ENCODE data around the gene MPC1.
A peak's percentile ranks its signal among the peaks of the same experiment; 100 is the strongest.
"Not testable (repeated sequence)": the region's sequence is repeated elsewhere in the genome, so short reads cannot be mapped to it uniquely, and the experiment has no call there.

Gene MPC1

GRCh38 chr6:166352923-166353322 is 29.8 kb downstream of the MPC1 start:
- Histone ChIP-seq H3K27ac (ENCODE audit: low read depth in 2 of 2, low read length in 2 of 2) (no peak overlapping the region), H3K36me3 (ENCODE audit: control insufficient read depth in 2 of 2, insufficient read depth in 2 of 2, low read length in 2 of 2) (no peaks in the 10 kb centered on the region), H3K27me3 (ENCODE audit: control insufficient read depth in 2 of 2, insufficient read depth in 2 of 2, low read length in 2 of 2) (no peaks in the 10 kb centered on the region), H3K4me3 (ENCODE audit: low read length in 2 of 2) (no peak overlapping the region), H3K9me3 (ENCODE audit: control insufficient read depth in 2 of 2, low read length in 2 of 2) (no peaks in the 10 kb centered on the region), H3K4me1 (ENCODE audit: control insufficient read depth in 2 of 2, insufficient read depth in 2 of 2, low read length in 2 of 2) (peaks cover 0 to 10% of the 10 kb centered on the region in 2 donors), H3K9ac (ENCODE audit: low read depth in 1 of 2, low read length in 2 of 2) (no peak overlapping the region)

DNA sequence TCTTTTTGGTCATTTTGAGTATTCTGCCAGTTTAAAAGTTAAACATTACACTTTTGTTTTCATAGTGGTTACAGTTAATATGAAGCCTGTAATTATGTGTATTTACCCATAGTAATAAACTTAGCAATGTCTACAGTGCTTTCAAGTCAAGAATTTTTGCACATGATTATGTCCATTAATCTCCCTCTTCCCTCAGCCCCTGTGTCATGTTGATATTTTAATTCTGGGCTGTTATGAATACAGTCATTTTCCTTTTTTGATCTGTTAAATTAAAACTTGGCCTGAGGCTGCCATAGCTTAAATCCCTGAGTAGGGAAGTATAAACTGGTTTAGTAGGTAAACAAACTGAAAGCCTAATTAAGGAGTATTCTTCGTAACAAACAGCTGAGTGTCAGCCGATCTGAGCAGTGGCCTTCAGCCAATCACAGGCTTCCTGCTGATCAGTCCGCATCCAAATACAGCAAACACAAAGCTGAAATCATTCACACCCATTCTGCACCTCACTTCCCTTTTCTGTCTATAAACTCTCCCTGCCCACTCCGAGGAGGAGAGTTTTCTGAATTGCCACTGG is 30.9 kb downstream of the MPC1 start:
- Histone ChIP-seq H3K9ac (ENCODE audit: low read depth in 1 of 2, low read length in 2 of 2) (no peak overlapping the region), H3K27me3 (ENCODE audit: control insufficient read depth in 2 of 2, insufficient read depth in 2 of 2, low read length in 2 of 2) (no peaks in the 10 kb centered on the region), H3K4me1 (ENCODE audit: control insufficient read depth in 2 of 2, insufficient read depth in 2 of 2, low read length in 2 of 2) (peaks cover 0 to 10% of the 10 kb centered on the region in 2 donors), H3K9me3 (ENCODE audit: control insufficient read depth in 2 of 2, low read length in 2 of 2) (no peaks in the 10 kb centered on the region), H3K4me3 (ENCODE audit: low read length in 2 of 2) (peak overlapping the region; percentile 22 to 43), H3K36me3 (ENCODE audit: control insufficient read depth in 2 of 2, insufficient read depth in 2 of 2, low read length in 2 of 2) (no peaks in the 10 kb centered on the region), H3K27ac (ENCODE audit: low read depth in 2 of 2, low read length in 2 of 2) (peak overlapping the region; percentile 1 to 64)

DNA sequence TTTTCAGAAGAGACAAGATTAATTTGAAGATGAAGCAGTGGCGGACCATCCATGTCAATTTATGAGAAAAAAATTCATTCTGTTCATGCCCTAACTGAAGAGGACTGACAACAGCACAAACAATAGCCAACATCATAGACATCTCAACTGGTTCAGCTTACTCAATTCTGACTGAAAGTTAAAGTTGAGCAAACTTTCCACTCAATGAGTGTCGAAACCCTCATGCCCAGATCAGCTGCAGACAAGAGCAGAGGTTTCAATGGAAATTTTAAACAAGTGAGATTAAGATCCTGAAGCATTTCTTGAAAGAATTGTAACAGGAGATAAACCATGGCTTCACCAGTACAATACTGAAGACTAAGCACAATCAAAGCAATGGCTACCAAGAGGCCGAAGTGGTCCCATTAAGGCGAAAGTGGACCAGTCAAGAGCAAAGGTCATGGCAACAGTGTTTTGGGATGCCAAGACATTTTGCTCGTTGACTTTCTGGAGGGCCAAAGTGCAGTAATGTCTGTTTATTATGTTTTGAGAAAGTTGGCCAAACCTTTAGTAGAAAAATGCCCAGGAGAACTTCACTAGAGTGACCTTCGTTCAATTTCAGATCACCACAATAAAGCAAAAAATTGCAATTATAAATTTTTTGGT is 34.3 kb downstream of the MPC1 start:
- Histone ChIP-seq H3K9me3 (ENCODE audit: control insufficient read depth in 2 of 2, low read length in 2 of 2) (no peaks in the 10 kb centered on the region), H3K9ac (ENCODE audit: low read depth in 1 of 2, low read length in 2 of 2) (no peak overlapping the region), H3K27me3 (ENCODE audit: control insufficient read depth in 2 of 2, insufficient read depth in 2 of 2, low read length in 2 of 2) (no peaks in the 10 kb centered on the region), H3K36me3 (ENCODE audit: control insufficient read depth in 2 of 2, insufficient read depth in 2 of 2, low read length in 2 of 2) (no peaks in the 10 kb centered on the region), H3K27ac (ENCODE audit: low read depth in 2 of 2, low read length in 2 of 2) (no peak overlapping the region), H3K4me3 (ENCODE audit: low read length in 2 of 2) (no peak overlapping the region), H3K4me1 (ENCODE audit: control insufficient read depth in 2 of 2, insufficient read depth in 2 of 2, low read length in 2 of 2) (peaks cover under 1 to 11% of the 10 kb centered on the region in 2 donors)

GRCh38 chr6:166346965-166347364 is 35.8 kb downstream of the MPC1 start:
- no peaks in the 10 kb centered on the region for H3K36me3 ChIP-seq (ENCODE audit: control insufficient read depth in 2 of 2, insufficient read depth in 2 of 2, low read length in 2 of 2)
- H3K9ac ChIP-seq (ENCODE audit: low read depth in 1 of 2, low read length in 2 of 2) = no peak overlapping the region
- no peaks in the 10 kb centered on the region for H3K27me3 ChIP-seq (ENCODE audit: control insufficient read depth in 2 of 2, insufficient read depth in 2 of 2, low read length in 2 of 2)
- H3K4me1 ChIP-seq (ENCODE audit: control insufficient read depth in 2 of 2, insufficient read depth in 2 of 2, low read length in 2 of 2) = peaks cover 4 to 11% of the 10 kb centered on the region in 2 donors
- no peak overlapping the region for H3K4me3 ChIP-seq (ENCODE audit: low read length in 2 of 2)
- H3K9me3 ChIP-seq (ENCODE audit: control insufficient read depth in 2 of 2, low read length in 2 of 2) = no peaks in the 10 kb centered on the region
- H3K27ac ChIP-seq (ENCODE audit: low read depth in 2 of 2, low read length in 2 of 2) = no peak overlapping the region

GRCh38 chr6:166346449-166346848 is 36.3 kb downstream of the MPC1 start:
- H3K27ac ChIP-seq (ENCODE audit: low read depth in 2 of 2, low read length in 2 of 2) = no peak overlapping the region
- H3K36me3 ChIP-seq (ENCODE audit: control insufficient read depth in 2 of 2, insufficient read depth in 2 of 2, low read length in 2 of 2) = no peaks in the 10 kb centered on the region
- H3K4me1 ChIP-seq (ENCODE audit: control insufficient read depth in 2 of 2, insufficient read depth in 2 of 2, low read length in 2 of 2) = peaks cover 4 to 10% of the 10 kb centered on the region in 2 donors
- H3K9ac ChIP-seq (ENCODE audit: low read depth in 1 of 2, low read length in 2 of 2) = no peak overlapping the region
- H3K27me3 ChIP-seq (ENCODE audit: control insufficient read depth in 2 of 2, insufficient read depth in 2 of 2, low read length in 2 of 2) = no peaks in the 10 kb centered on the region
- H3K4me3 ChIP-seq (ENCODE audit: low read length in 2 of 2) = no peak overlapping the region
- H3K9me3 ChIP-seq (ENCODE audit: control insufficient read depth in 2 of 2, low read length in 2 of 2) = no peaks in the 10 kb centered on the region

DNA sequence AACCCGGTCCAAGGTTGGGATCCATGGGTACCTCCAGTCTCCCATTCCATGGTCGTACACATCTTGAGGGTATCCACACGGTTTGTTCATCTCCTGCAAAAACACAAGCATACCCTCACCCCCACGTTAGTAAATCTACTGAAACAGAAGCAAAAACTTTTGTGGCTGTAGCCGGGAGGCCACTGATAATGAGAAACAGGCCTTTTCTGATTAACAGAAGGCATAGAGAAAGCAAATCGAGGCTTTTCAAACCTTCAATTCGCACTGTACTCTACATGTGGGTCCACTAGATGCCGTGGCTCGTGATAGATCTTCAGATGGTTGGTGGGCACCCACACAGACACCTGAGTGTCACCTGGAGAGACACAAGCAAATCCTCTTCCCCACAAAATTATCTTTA is 37.1 kb downstream of the MPC1 start:
- not testable (repeated sequence) for H3K4me3 ChIP-seq (ENCODE audit: low read length in 2 of 2); H3K9me3 ChIP-seq (ENCODE audit: control insufficient read depth in 2 of 2, low read length in 2 of 2); H3K27ac ChIP-seq (ENCODE audit: low read depth in 2 of 2, low read length in 2 of 2); H3K36me3 ChIP-seq (ENCODE audit: control insufficient read depth in 2 of 2, insufficient read depth in 2 of 2, low read length in 2 of 2); H3K9ac ChIP-seq (ENCODE audit: low read depth in 1 of 2, low read length in 2 of 2); H3K27me3 ChIP-seq (ENCODE audit: control insufficient read depth in 2 of 2, insufficient read depth in 2 of 2, low read length in 2 of 2)
- H3K4me1 ChIP-seq (ENCODE audit: control insufficient read depth in 2 of 2, insufficient read depth in 2 of 2, low read length in 2 of 2) = peaks cover 4 to 12% of the 10 kb centered on the region in 2 donors

- not testable (repeated sequence) for H3K4me3 ChIP-seq (ENCODE audit: low read length in 2 of 2); H3K9me3 ChIP-seq (ENCODE audit: control insufficient read depth in 2 of 2, low read length in 2 of 2); H3K9ac ChIP-seq (ENCODE audit: low read depth in 1 of 2, low read length in 2 of 2); H3K27ac ChIP-seq (ENCODE audit: low read depth in 2 of 2, low read length in 2 of 2); H3K27me3 ChIP-seq (ENCODE audit: control insufficient read depth in 2 of 2, insufficient read depth in 2 of 2, low read length in 2 of 2); H3K36me3 ChIP-seq (ENCODE audit: control insufficient read depth in 2 of 2, insufficient read depth in 2 of 2, low read length in 2 of 2)
- H3K4me1 ChIP-seq (ENCODE audit: control insufficient read depth in 2 of 2, insufficient read depth in 2 of 2, low read length in 2 of 2) = peaks cover 10 to 12% of the 10 kb centered on the region in 2 donors
Observed at GRCh38 chr6:166344921-166345320, 37.8 kb downstream of the MPC1 start.

- Histone ChIP-seq H3K27me3 (ENCODE audit: control insufficient read depth in 2 of 2, insufficient read depth in 2 of 2, low read length in 2 of 2) (no peaks in the 10 kb centered on the region), H3K4me1 (ENCODE audit: control insufficient read depth in 2 of 2, insufficient read depth in 2 of 2, low read length in 2 of 2) (peaks cover 12% of the 10 kb centered on the region in 2 donors), H3K4me3 (ENCODE audit: low read length in 2 of 2) (no peak overlapping the region), H3K9ac (ENCODE audit: low read depth in 1 of 2, low read length in 2 of 2) (no peak overlapping the region), H3K27ac (ENCODE audit: low read depth in 2 of 2, low read length in 2 of 2) (no peak overlapping the region), H3K9me3 (ENCODE audit: control insufficient read depth in 2 of 2, low read length in 2 of 2) (no peaks in the 10 kb centered on the region), H3K36me3 (ENCODE audit: control insufficient read depth in 2 of 2, insufficient read depth in 2 of 2, low read length in 2 of 2) (no peaks in the 10 kb centered on the region)
Observed at GRCh38 chr6:166344240-166344639, 38.5 kb downstream of the MPC1 start.

DNA sequence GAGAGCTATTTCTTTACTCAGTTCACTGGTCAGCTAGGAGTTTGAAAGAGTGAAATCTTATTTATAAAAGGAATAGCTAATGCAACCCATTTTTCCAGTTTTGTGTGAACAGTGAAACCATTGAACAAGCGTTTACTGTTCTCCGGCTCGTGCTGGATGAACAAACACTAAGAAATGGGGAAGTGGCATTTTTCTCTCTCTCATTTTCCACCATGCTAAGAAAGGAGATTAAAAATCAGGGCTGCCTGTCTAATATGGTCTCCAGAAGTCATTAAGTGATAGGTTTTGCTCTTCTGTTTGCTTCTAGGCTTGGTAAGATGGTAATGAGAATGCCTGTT is 39.6 kb downstream of the MPC1 start:
- peak overlapping the region; percentile 97 to 99 for H3K9ac ChIP-seq (ENCODE audit: low read depth in 1 of 2, low read length in 2 of 2)
- no peaks in the 10 kb centered on the region for H3K36me3 ChIP-seq (ENCODE audit: control insufficient read depth in 2 of 2, insufficient read depth in 2 of 2, low read length in 2 of 2)
- no peaks in the 10 kb centered on the region for H3K27me3 ChIP-seq (ENCODE audit: control insufficient read depth in 2 of 2, insufficient read depth in 2 of 2, low read length in 2 of 2)
- H3K4me3 ChIP-seq (ENCODE audit: low read length in 2 of 2) = peak overlapping the region; percentile 89 to 98
- peaks cover 12% of the 10 kb centered on the region in 2 donors for H3K4me1 ChIP-seq (ENCODE audit: control insufficient read depth in 2 of 2, insufficient read depth in 2 of 2, low read length in 2 of 2)
- peak overlapping the region; percentile 90 to 94 for H3K27ac ChIP-seq (ENCODE audit: low read depth in 2 of 2, low read length in 2 of 2)
- H3K9me3 ChIP-seq (ENCODE audit: control insufficient read depth in 2 of 2, low read length in 2 of 2) = no peaks in the 10 kb centered on the region

DNA sequence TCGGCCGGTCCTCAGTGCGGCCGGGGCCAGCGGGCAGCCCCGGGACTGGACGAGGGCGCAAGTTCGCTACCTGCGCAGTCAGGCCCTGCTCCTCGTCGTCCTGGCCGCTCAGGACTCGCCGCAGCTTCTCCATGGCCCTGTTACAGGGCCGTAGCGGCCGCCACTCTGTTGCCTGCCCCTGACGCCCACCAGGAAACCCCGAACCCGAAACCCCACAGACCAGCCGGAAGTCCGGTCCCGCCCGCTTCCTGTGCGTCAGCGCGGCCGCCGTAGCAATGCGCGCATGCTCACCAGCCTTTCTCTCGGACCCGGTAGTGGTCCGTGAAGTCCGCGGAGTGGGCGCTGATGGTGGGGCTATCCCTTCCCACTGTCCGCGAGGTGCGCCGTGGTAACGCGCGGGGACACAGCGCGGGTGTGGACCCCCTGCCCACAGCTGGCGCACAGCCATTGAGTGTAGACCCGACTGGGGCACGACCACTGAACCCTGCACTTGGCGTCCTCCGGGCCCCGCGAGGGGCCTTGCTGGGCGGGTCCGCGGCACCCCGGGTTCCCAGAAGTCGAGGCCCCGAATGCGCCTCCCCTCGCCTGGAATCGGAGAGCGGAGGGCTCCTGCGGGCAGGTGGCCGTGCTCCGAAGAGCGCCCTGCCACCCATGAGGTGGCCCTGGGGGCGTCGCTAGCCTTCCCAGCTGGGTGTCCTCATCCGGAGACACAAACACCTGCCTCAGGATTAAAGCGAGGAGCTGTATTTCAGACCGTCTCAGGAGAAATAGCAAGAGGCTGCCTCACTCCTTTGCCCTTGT is 40.2 kb downstream of the MPC1 start, which contains the start of gene SFT2D1:
TSS of gene SFT2D1 (minus strand) at position 197 of the 801 bp plus-strand sequence. CDS start at position 133, 64 bp downstream.
- no peaks in the 10 kb centered on the region for H3K9me3 ChIP-seq (ENCODE audit: control insufficient read depth in 2 of 2, low read length in 2 of 2)
- peaks cover 12% of the 10 kb centered on the region in 2 donors for H3K4me1 ChIP-seq (ENCODE audit: control insufficient read depth in 2 of 2, insufficient read depth in 2 of 2, low read length in 2 of 2)
- H3K4me3 ChIP-seq (ENCODE audit: low read length in 2 of 2) = peak within 1 kb of the TSS; percentile 89 to 98
- H3K9ac ChIP-seq (ENCODE audit: low read depth in 1 of 2, low read length in 2 of 2) = peak within 1 kb of the TSS; percentile 97 to 99
- peaks cover 0 to under 1% of the 10 kb centered on the region in 2 donors for H3K36me3 ChIP-seq (ENCODE audit: control insufficient read depth in 2 of 2, insufficient read depth in 2 of 2, low read length in 2 of 2)
- H3K27me3 ChIP-seq (ENCODE audit: control insufficient read depth in 2 of 2, insufficient read depth in 2 of 2, low read length in 2 of 2) = no peaks in the 10 kb centered on the region
- H3K27ac ChIP-seq (ENCODE audit: low read depth in 2 of 2, low read length in 2 of 2) = peak within 1 kb of the TSS; percentile 90 to 94

Data from mucosa of rectum (tissue), 2 donors.